Heart right ventricle (tissue), 16 donors: ENCODE data around the gene TMEM170B. TPM values are rescaled to one million over a fixed set of nuclear protein-coding genes. Genes with fewer than 3 reads are reported as not detected.

Experiments
- ATAC-seq, 8 donors: fragments of 200-7000 bp; cut with Tn5 transposase; one replicate each; pipeline ENCODE4 v1.9.1; 2020; ENCODE audit warnings: mild to moderate bottlenecking in 8 of 8, moderate library complexity in 8 of 8, moderate number of reproducible peaks in 1 of 8
- DNase-seq, 2 donors: peaks; one replicate each; pipeline ENCODE4 v3.0.0-alpha.2; 2020
- H3K27ac ChIP-seq, 10 donors: fragments of 200-600 bp; sonication (generic) in 2 of 10; one replicate each; pipeline versions ENCODE4 v1.5.0 to v1.8.0; 2020 to 2022; ENCODE audit warnings: mild to moderate bottlenecking in 3 of 10
- H3K27me3 ChIP-seq, 7 donors: fragments of 200-600 bp; one replicate each; pipeline ENCODE4 v1.8.0; 2021 to 2022; ENCODE audit warnings: mild to moderate bottlenecking in 2 of 7
- H3K36me3 ChIP-seq, 9 donors: fragments of 200-600 bp; sonication (generic) in 1 of 9; one replicate each; pipeline versions ENCODE4 v1.5.0 to v1.8.0; 2020 to 2022; ENCODE audit warnings: mild to moderate bottlenecking in 2 of 9
- H3K4me1 ChIP-seq, 9 donors: fragments of 200-600 bp; sonication (generic) in 1 of 9; one replicate each; pipeline versions ENCODE4 v1.5.0 to v1.8.0; 2020 to 2022; ENCODE audit warnings: mild to moderate bottlenecking in 4 of 9
- H3K4me3 ChIP-seq, 10 donors: fragments of 200-600 bp; sonication (generic) in 2 of 10; one replicate each; pipeline versions ENCODE4 v1.5.0 to v1.8.0; 2020 to 2022; ENCODE audit warnings: mild to moderate bottlenecking in 7 of 10, moderate library complexity in 2 of 10
- H3K9me3 ChIP-seq, 11 donors: fragments of 200-600 bp in 10 of 11; sonication (generic) in 2 of 11; one replicate each; pipeline versions ENCODE4 v1.5.0 to v1.8.0; 2013 to 2022; ENCODE audit warnings: mild to moderate bottlenecking in 2 of 11, control low read depth in 1 of 11, moderate library complexity in 1 of 11
- CTCF ChIP-seq, 9 donors: fragments of 200-600 bp; sonication (generic) in 2 of 9; IDR thresholded peaks; one replicate each; pipeline versions ENCODE4 v1.5.0 to v1.8.0; 2021 to 2022; ENCODE audit warnings: antibody characterized with exemption in 9 of 9, mild to moderate bottlenecking in 5 of 9, moderate library complexity in 1 of 9
- WGBS, 2 donors: extraction: QIAGEN DNeasy Blood & Tissue Kit; methylation state at CpG; one replicate each; pipeline ENCODE4 v1.1.7; 2013; ENCODE audit warnings: inconsistent platforms in 1 of 2; 5-methylcytosine and 5-hydroxymethylcytosine counted together
- intact Hi-C, 10 donors: fragments of 100-400 bp; cut with DNase I; formaldehyde crosslinking; loops; one replicate each; pipeline versions ENCODE4 v1.11.1 to v1.14.2; 2022
- polyA plus RNA-seq, 2 donors: library from polyadenylated mRNA; stranded (reverse); fragments of 200-250 nt; gene quantifications; one replicate each; pipeline ENCODE4 v1.2.3, GENCODE V29; 2013
- total RNA-seq, 10 donors: library from RNA; stranded (reverse); fragmentation: NEBNext Ultra II Directional in 3 of 10; extraction: Animal tissue kit (Norgen Biotek cat#: 25700) in 3 of 10; gene quantifications; one replicate each; pipeline versions ENCODE4 v1.2.1 to v1.2.4, GENCODE V29; 2021 to 2023
- donor health status: Arrhythmogenic right ventricular cardiomyopathy.
- donor health status: ischemic (EF 13 %, LVEDD 7.1; RV severe dilation, severe dysfunction).
- donor health status: healthy with polysubstance abuse.
- donor health status: DM: no; HTN: yes; CAD: no.
- donor health status: DM: no; HTN: no; CAD: no.
- donor health status: ischemic (EF 25% LVEDD 6.9; RV normal size, moderate dysfunction).
- donor health status: ischemic (EF 25% LVEDD 5.7; RV mildly dilated, moderate dysfunction).
- donor health status: healthy.
- donor health status: DM: yes; HTN: yes; CAD: no.
- donor health status: Ischemic cardiomyopathy.
- donor health status: ischemic (EF 35%, LVEDD 5.7; RV mildly dilated, moderate dysfunction).
- donor health status: nonischemic (EF 11% LVEDD 7.7; RV severe dilation, severe dysfunction).
- donor health status: DM: yes; HTN: yes; CAD: no.
- donor health status: PGD.
- donor health status: ischemic (EF 29% LVEDD 5.4; RV normal size, mild dysfunction).
- donor health status: nonischemic (EF 23%, LVEDD 6.1; RV moderate dilation, normal function).

TMEM170B gene
- total and polyA plus RNA-seq, 12 donors, result 1.3 to 5.3 (median 4.1) TPM

- WGBS, 2 donors, result 74 to 79% methylated on average over 7 of the region's 7 CpGs
- intact Hi-C loops, result no loop called here
- no peaks in the 10 kb centered on the region for H3K36me3 ChIP-seq
- no peak overlapping the region for H3K4me3 ChIP-seq
- no peak for DNase-seq
- no peaks in the 10 kb centered on the region for H3K9me3 ChIP-seq
- no peak overlapping the region for H3K27ac ChIP-seq
- H3K4me1 ChIP-seq, result peaks cover 0 to 6% (median 0%) of the 10 kb centered on the region in 9 donors
- TF ChIP-seq CTCF (IDR thresholded peaks at IDR 0.05), result no peak
- no peak for ATAC-seq
- H3K27me3 ChIP-seq, result no peaks in the 10 kb centered on the region
Observed at GRCh38 chr6:11631008-11631407, 93.5 kb downstream of the TMEM170B start.

- ATAC-seq (no peak), DNase-seq (no peak)
- no peak overlapping the region for H3K4me3 ChIP-seq
- H3K4me1 ChIP-seq, result peaks cover 0 to 6% (median 0%) of the 10 kb centered on the region in 9 donors
- H3K36me3 ChIP-seq, result no peaks in the 10 kb centered on the region
- no peaks in the 10 kb centered on the region for H3K27me3 ChIP-seq
- 80 to 82% methylated on average over 5 of the region's 5 CpGs for WGBS, 2 donors
- TF ChIP-seq CTCF (IDR thresholded peaks at IDR 0.05), result no peak
- no peak overlapping the region for H3K27ac ChIP-seq
- intact Hi-C loops, result no loop called here
- H3K9me3 ChIP-seq, result no peaks in the 10 kb centered on the region
Observed at GRCh38 chr6:11631539-11631938, 94.0 kb downstream of the TMEM170B start.

GRCh38 chr6:11632231-11632630, 94.7 kb downstream of the TMEM170B start:
- no peak overlapping the region for H3K4me3 ChIP-seq
- 68 to 73% methylated on average over 9 of the region's 9 CpGs for WGBS, 2 donors
- DNase-seq (no peak), ATAC-seq (peak in 1 of 8 donors; percentile 33)
- H3K9me3 ChIP-seq, result no peaks in the 10 kb centered on the region
- no peak overlapping the region for H3K27ac ChIP-seq
- intact Hi-C loops, result no loop called here
- no peak for TF ChIP-seq CTCF (IDR thresholded peaks at IDR 0.05)
- H3K36me3 ChIP-seq, result no peaks in the 10 kb centered on the region
- H3K27me3 ChIP-seq, result no peaks in the 10 kb centered on the region
- H3K4me1 ChIP-seq, result peaks cover 0 to 6% (median 0%) of the 10 kb centered on the region in 9 donors

DNA sequence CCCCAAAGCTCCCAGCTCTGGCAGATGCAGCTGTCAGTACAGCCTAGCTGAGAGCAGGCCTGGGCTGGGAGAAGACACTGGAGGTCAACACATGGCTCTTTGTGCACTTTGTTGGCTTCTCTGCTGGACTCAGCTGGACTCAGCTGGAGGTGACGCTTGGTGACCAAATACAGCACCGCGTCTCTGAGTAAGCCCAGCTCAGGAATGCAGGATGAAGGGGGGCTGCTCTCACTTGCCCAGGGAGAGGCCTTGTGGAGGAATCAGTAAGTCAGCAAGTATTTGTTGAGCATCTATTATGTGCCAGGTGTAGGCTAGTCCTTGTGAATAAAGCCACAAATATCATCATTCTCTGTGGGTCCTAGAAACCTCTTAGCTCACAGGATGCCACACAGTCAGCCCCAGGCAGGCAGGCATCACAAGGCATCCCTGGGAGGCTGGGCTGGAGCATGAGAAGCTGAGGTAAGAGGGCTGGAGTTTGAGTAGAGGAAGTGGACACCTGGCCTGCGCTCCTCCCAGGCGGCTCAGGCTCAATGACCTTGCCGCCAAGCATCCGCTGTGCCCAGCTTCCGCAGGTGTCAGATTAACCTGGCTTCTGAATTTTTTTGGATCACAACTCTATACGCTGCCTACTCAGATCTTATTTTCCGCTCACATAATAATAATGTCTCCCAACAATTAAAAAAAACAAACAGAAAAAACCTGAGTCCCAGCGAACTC, 95.4 kb downstream of the TMEM170B start:
- no peaks in the 10 kb centered on the region for H3K9me3 ChIP-seq
- H3K4me3 ChIP-seq, result no peak overlapping the region
- DNase-seq (no peak), ATAC-seq (peak in 6 of 8 donors; percentile 28 to 63 (median 56))
- H3K27ac ChIP-seq, result no peak overlapping the region
- H3K27me3 ChIP-seq, result no peaks in the 10 kb centered on the region
- intact Hi-C loops, result no loop called here
- no peak for TF ChIP-seq CTCF (IDR thresholded peaks at IDR 0.05)
- peaks cover 0 to 6% (median 0%) of the 10 kb centered on the region in 9 donors for H3K4me1 ChIP-seq
- 91 to 92% methylated on average over 11 of the region's 11 CpGs for WGBS, 2 donors
- H3K36me3 ChIP-seq, result no peaks in the 10 kb centered on the region

Other genes starting within 250 kb of the TMEM170B start
- under 1 TPM in 2 of 10 donors, not detected in 8; 0.24 to 0.37 TPM for gene ADTRP, start 241.1 kb downstream of the TMEM170B start, total RNA-seq
- gene ADTRP, start 241.1 kb downstream of the TMEM170B start, polyA plus RNA-seq, result under 1 TPM in 1 of 2 donors, not detected in 1; 0.14 TPM